Activated CD4-positive, CD25-positive, alpha-beta regulatory T cell treated with anti-CD3 and anti-CD28 coated beads, Interleukin-2, amount 50 U/mL, for 24 hours (primary cell): ENCODE measurements around the gene FIBP.
A peak's percentile ranks its signal among the peaks of the same experiment; 100 is the strongest.

Experiments
- ATAC-seq, 2 donors: fragments of 150-1000 bp; cut with Tn5 transposase; one replicate each; pipeline ENCODE4 v1.10.0; 2021; ENCODE audit warnings: mild to moderate bottlenecking in 1 of 2, moderate library complexity in 1 of 2

FIBP gene

DNA sequence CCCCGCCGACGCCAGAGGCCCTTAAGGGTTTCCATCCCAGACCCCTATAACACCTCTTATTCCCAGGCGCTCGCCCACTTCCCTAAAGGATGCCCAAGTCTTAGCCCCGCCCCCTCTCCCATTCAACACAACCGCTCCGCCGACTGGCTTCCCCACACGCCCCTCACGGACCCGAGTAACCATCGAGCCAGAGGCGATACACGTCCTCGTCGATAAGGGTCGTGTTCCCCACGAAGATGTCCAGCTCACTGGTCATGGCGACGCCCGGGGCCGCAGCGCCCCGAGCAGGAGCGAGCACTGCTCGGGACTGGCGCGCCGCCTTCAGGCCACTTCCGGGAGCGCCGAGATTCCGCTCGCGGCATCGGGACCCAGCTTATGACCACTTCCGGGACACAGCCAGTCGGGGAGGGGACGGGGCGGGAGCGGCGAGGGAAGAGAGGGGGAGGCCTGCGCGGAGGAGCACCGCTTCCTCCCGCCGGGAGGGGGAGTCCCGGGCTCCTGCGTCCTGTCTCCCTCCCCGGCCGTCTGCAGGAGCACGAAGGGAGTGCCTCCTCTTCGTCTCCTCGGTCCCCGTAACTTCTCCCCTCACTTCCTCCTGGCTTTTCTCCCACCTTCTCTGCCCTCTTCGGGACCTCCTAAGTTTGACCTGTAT is at the start of gene FIBP:
TSS of gene FIBP (minus strand) at position 309 of the 652 bp plus-strand sequence. CDS start at position 256, 53 bp downstream.
- ATAC-seq: peak; percentile 60 to 66

DNA sequence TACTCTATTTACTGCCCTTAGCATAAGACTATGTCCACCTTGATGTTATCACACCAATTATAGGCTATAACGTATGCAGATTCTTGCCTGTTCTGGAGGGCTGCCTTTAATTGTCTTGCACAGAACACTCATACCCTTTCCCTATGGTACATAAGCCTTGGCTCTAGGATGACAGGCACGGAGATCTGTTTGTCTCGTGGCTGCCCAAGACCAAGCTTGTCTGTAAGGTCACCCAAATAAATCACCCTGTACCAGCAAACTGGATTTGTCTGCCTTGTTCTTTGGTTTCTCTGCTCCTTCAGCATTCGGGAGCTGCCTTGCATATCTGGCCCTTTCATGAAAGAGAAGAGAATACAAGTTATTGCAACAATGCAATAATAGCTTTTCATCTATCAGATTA is 49.5 kb upstream of the FIBP start:
- no peak for ATAC-seq

GRCh38 chr11:65934014-65934413 is 45.7 kb upstream of the FIBP start:
- ATAC-seq: no peak

DNA sequence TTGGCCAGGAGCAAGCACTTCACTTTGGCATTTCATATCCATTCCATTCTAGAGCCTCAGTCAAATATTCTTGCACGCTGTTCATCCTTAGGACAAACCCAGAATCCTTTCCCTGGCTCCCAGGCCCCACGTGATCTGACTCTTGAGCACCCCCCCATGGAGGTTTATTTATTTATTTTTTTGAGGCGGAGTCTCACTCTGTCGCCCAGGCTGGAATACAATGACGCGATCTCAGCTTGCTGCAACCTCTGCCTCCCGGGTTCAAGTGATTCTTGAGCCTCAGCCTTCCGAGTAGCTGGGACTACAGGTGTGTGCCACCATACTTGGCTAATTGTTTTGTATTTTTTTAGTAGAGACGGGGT is 44.3 kb upstream of the FIBP start:
- no peak for ATAC-seq

GRCh38 chr11:65931773-65932557 is 43.7 kb upstream of the FIBP start:
- ATAC-seq: no peak

DNA sequence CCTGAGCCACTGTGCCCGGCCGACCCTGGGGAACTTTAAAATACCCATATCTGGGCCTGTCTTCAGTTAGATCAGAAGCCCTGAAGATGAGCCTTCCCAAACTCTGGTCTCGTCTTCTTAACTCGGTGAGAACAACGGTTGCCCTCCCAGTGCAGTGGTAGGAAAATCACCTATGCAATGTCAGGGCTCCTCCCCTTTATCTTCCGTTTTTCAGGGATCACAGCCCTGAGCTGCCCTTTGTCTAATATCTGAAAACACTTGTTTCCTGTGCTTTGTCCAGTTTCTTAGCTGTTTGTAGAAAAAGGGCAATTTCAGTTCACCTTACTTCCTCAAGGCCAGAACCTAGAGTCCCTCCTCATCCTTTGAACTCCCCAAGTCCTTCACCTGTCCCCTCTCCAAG is 40.4 kb upstream of the FIBP start:
- no peak for ATAC-seq

GRCh38 chr11:65927904-65928397 is 39.7 kb upstream of the FIBP start:
- ATAC-seq: peak; percentile 91 to 94

GRCh38 chr11:65925397-65925796 is 37.1 kb upstream of the FIBP start:
- no peak for ATAC-seq

DNA sequence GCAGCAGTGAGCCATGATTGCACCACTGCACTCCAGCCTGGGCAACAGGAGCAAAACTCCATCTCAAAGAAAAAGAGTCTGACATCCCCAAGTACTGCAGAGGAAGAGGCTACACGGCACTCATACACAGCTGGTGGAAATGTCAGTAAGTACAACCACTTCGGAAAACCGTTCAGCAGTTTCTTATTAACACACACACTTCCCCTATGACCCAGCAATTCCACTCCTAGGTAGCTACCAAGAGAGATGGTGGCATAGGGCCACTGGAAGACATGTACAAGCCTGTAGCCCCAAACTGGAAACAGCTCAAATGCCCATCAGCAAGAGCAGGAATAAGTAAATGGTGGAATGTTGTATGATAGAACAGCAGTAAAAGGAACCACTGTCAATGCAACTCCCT is 34.3 kb upstream of the FIBP start:
- ATAC-seq: no peak

- ATAC-seq: no peak
These were observed 33.6 kb upstream of the FIBP start for GRCh38 chr11:65921876-65922275.

DNA sequence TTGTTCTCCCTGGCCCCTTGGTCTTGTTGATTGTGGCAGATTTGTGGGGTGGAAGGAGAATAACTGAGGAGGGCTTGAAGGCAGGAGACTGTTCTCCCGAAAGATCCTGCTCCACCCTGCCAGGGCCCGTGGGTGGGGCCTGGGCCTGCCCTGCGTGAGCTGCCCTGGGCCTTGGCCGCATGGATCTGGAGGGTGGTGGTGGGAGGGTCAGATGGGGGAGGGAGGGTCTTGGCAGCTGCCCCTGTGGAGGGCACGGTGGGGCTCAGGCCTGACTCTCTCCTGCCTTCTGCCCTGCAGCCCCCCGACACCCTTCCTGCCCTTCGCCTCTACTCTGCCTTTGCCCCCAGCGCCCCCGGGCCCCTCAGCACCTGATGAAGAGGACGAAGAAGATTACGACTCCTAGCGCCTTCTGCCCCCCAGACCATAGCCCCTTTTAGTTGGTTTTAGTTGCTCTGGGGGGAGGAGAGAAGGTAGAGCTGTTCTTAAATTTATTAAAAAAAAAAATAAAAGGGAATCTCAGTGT is 32.8 kb upstream of the FIBP start:
- no peak for ATAC-seq

- ATAC-seq: no peak
These were observed 32.1 kb upstream of the FIBP start for GRCh38 chr11:65920372-65920802.

GRCh38 chr11:65919573-65920371 is 31.5 kb upstream of the FIBP start:
- peak; percentile 35 to 44 for ATAC-seq

DNA sequence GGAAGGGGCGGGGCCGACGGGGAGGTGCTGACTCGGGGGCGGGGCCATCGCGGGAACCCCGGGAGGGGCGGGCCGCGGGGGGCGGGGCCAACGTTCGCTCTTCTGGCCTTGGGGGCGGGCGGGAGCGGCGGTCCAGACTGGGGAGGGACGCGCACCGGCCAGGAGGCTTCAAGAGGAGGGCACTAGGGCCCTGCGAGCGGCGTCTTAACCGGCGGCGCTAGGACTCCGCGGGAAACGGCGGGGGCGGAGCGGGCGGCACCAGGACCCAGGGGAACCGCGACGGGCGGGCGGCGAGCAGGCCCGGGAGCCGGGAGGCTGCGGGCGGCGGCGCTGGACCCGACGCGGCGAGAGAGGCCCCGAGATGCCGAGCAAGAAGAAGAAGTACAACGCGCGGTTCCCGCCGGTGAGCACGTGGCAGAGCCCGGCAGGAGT is 30.9 kb upstream of the FIBP start, which contains the start of gene DRAP1:
TSS of gene DRAP1 (plus strand) at position 286 of the 432 bp plus-strand sequence. CDS start at position 362, 76 bp downstream.
- peak; percentile 94 to 96 for ATAC-seq

DNA sequence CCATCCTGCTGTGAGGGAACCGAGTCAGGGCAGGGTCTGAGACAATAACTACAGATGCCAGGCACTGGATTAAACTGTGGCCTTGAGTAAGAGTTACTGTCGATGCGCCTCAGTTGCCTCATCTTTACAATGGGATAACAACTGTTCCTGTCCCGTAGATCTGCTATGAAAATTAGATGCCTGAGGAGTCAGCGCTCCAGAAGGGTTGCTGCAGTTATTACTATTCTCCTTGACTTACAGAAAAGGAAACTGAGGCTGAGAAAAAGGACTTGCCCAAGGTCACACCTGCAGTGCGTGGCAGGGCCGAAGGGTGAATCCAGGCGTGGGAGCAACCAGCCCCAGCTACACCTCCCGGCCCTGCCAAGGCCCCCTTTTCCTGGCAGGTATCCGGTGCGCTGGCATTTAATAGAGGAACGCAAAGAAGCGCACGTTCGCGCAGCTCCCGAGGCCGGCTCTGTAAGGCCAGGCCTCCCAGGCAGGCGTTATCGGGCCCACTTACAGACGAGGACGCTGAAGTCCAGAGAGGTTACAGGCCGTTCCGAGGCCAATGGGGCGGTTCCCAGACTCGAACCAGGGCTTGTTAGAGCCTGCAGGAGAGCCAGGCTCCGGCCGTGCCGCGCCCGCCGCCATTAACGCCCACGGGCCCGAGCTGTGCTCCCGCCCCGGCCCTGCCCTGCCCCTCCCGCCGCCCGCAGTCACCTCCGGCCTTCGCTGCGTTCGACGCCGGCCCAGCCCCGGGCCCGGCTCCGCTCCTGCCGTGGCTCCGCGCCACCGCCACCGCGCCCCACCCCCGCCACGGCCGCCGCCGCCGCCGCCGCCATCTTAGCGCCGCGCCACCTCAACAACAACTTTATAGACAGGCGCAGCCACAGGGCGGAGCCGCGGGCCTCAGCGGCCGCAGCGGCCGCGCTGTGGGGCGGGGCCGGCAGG is 30.2 kb upstream of the FIBP start, which contains the start of gene C11orf68:
TSS of gene C11orf68 (minus strand) at position 852 of the 930 bp plus-strand sequence. CDS start at position 821, 31 bp downstream.
- peak; percentile 71 to 74 for ATAC-seq

DNA sequence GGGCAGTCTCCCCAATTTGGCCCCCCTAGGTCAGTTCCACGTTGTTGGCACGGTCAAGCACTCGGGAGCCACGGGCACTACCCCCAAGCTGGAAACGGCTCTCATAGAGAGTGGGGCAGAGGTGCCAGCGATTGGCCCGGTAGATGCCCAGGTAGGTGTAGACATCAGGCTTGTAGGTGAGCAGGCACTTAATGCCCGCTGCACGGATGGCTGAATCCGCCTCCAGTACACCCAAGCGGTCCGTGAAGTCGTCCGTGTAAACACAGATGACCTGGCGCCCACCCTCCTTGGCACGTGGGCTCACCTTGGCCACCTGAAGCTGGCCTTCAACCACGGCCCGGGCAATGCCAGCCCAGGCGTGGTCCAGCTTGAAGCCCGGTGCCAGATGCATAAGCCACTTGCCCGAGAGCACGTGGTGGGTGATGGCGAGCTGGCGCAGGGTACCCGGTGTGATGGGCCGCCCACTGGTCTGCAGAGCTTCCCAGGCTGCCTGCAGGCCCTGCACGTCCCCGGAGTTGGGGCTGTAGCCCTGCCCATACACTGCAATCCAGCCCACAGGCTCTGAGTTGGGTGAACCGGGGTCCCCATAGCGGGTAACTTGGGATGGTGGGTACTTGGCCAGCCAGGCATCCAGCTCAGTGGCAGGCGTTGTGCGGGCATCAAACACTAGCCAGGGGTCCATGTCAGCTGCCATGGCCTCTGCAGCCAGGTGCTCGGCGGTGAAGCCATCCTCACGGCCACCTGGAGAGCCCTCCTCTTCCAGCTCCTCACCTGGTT is 29.4 kb upstream of the FIBP start:
- no peak for ATAC-seq

DNA sequence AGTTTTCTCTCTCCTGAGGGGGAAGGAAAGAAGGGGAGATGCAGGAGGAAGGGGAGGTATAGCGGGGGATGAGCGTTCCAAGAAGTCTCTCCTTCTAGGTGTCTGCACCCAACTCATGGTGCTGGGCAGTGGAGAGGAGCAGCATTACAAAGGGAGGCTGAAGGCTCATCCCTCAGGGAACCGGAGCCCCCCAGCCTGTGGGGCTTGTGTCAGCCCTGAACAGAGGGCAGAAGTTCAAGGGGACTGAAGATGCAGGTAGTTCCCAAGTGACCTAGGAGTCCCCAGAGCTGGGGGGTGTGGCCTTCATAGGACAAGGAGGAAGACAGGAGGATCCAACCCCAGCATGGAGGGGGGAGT is 28.8 kb upstream of the FIBP start:
- ATAC-seq: no peak

- ATAC-seq: no peak
These were observed 28.1 kb upstream of the FIBP start for GRCh38 chr11:65916391-65916790.

DNA sequence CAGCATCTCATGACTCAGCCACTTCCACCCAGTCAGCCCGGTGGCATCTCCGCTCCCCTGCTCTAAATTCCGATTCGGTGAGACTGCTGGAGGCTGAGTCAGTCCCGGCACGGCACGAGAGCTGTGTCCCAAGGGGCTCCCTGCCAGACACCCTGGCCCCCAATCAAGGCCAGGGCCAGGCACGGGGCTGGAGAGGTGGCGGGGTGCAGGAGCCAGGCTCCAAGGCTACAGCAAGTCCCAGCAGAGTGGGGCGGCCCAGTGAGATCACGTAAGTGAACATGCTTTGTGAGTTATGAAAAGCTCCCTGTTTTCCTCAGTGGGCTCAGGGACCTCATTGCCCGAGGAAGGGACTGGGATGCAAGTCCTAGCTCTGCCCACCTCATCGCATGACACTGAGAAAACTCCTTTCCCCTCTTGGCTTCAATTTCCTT is 27.6 kb upstream of the FIBP start:
- no peak for ATAC-seq

- ATAC-seq: no peak
These were observed 27.0 kb upstream of the FIBP start for GRCh38 chr11:65915101-65915820.
